Fibroblast of skin of left quadriceps (primary cell): Measurements from ENCODE around the gene SLC35G4.
"Not testable (repeated sequence)": the region's sequence is repeated elsewhere in the genome, so short reads cannot be mapped to it uniquely, and the experiment has no call there.

Experiments
- DNase-seq, 2 experiments: peaks; one replicate each; pipeline ENCODE4 v3.0.0-alpha.2; 2013; ENCODE audit warnings: low read depth in 2 of 2

The SLC35G4 gene

GRCh38 chr18:11609488-11609887 is at the start of gene SLC35G4:
Gene SLC35G4 (plus strand): TSS chr18:11609596. CDS start chr18:11609596, 0 bp downstream.
- DNase-seq = not testable (repeated sequence)

DNA sequence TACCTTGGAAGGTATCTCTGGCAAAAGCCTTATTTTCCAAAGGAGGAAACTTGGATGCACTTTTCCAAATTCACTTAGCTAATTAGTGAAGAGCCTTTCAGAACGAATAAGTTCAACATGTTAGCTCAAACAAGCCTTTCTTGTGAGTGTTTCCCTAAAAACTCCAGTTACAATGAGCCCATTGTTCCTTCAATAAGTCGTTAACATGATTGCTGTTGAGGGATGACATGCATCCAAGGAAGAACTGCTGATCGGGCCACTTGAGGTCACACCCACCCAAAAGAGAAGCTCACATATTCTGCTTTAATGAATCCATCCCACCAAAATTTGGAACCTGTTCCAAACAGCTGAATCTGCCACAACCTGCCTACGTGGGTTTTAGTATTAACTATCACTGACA is 48.1 kb upstream of the SLC35G4 start:
- no peak for DNase-seq

- DNase-seq = no peak
Measured at GRCh38 chr18:11565716-11566115, 43.7 kb upstream of the SLC35G4 start.

DNA sequence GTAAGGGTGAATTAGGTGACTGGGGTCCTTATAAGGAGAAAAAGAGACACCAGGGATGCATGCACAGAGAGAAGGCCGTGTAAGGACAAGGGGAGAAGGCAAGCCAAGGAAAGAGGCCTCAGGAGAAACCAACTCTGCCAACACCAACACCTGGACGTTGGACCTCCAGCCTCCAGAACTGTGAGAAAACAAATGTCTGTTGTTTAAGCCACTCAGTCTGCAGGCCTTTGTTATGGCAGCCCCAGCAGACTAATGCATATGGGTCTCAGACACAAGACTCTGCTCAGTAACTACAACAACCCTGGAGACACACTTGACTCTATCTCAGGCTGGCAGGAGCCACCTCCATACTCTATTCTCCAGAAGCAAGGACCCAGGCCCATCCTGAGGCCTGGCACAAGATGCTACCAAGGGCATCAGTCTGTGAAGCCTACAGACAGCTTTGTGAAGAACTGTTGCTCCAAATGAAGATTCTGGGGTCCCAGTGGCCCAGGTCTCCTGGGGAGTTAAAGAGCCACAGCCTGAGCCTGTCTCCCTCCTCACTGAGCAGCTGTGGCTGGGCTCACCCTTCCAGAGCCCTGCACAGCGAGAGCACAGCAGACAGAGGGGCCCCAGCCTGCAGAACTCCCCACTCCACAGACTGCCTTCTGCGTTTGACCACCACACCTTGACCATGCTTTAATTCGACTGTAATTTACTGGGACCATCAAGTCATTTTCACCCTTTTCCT is 43.0 kb upstream of the SLC35G4 start:
- DNase-seq = no peak

DNA sequence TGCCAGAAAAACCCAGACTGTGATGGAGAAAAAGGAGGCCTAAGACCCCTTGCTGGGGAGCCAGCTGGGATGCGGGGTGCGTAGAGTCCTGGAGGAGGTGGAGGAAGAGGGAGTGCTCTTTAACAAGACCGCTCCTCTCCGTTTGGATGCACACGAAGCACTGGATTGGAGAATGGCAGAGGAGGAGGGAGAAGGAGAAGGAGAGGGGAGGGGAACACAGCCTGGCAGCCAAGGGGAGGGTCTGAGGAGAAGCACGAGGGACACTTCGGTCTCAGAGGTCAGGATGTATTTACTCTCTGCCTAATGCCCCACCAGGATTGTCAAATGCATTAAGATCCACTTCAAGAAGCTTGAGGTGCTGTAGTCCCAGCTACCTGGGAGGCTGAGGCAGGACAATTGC is 42.0 kb upstream of the SLC35G4 start:
- DNase-seq = no peak

GRCh38 chr18:11570073-11570588 is 39.3 kb upstream of the SLC35G4 start:
- no peak for DNase-seq

- peak; percentile 17 to 33 for DNase-seq
Measured at GRCh38 chr18:11570769-11571412, 38.5 kb upstream of the SLC35G4 start.

- DNase-seq = no peak
Measured at GRCh38 chr18:11572201-11572600, 37.2 kb upstream of the SLC35G4 start.

GRCh38 chr18:11574545-11574944 is 34.9 kb upstream of the SLC35G4 start:
- DNase-seq = no peak

DNA sequence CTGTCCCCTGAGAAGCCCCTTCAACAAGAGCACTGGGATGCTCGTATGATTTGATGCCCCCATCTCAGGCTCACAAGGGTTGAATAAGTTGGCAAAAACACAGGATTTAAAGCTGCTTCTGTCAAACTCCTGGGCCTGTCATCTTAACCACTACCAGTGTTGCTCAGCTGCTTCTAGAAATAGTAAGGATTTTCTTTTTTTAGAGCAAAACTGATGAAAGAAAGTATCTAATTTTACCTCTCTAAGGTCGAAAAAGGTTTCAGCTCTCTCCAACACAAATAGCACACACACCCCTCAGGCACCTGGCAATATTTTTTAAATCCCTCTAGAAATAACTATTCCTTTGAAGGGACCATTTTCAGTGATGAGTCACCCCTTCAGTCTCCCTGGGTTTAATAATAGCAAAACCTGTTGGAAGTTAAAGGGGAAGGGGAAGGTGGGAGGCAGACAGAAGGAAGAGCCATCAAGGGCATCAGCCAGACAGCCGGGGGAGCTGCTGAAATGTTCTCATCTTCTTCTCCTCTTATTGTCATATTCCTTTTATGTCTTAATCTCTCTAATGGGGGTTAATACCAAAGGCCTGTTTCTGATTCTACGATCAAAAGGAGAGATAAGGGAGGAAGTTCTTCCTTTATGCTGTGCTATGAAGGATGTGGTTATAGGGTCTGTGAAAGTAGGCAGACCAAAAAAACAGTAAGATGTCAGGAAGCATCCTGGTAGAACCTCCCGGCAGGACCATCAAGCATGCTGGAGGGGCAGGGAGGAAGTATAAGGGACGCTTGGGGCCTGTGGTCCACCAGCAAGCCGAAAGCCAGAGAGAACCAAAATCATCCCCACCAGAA is 31.9 kb upstream of the SLC35G4 start:
- no peak for DNase-seq

DNA sequence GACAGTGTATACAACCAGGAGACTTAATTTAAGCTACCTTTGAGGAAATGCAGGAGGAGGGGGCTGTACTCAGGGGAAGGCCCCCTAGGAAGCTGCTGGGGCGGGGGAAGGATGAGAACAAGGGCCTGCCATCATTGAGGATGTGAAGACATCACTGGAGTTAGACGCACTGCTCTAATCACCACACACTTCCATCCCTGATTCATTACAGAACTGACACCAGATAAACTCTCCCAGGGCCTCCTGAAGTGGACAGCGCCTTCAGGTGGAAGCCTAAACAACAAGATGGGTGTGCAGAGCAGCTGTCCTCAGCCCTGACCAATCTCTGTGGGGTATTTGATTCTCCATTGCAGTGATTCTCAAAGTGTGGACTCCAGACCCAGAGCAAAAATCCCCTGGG is 30.6 kb upstream of the SLC35G4 start:
- DNase-seq = no peak

DNA sequence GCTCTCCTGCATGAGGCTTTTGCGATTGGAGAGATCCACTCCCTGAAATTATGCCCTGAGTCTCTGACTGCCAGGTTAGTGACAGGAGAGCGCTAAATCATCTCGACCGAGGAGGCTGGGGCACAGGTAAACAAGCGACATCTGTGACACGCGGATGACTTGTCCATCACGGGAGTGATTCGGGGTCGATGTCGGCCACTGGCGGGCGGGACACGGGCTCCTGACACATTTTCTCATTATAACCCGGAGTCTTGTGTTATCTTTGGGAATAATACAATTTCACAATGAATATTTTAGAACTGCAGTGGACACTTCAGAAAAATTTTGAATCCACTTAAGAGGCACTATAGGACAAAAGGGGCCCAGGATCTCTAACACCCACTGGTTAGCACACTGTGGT is 29.5 kb upstream of the SLC35G4 start:
- no peak for DNase-seq

DNA sequence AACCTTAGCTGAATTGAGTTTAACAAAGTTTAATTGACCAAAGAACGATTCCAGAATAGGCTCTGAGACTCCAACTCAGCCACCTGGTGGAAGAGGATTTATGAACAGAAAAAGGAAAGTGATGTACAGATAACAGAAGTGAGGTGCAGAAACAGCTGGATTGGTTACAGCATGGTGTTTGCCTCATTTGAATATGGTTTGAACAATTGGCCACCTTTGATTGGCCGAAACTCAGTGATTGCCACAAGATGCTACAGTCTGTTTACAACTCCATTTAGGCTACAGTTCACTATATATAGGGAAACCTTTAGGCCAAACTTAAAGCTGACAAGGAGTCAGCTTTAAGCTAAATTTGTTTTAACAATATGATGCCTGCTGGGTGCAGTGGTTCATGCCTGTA is 28.1 kb upstream of the SLC35G4 start:
- no peak for DNase-seq

GRCh38 chr18:11585596-11585995 is 23.8 kb upstream of the SLC35G4 start:
- no peak for DNase-seq

DNA sequence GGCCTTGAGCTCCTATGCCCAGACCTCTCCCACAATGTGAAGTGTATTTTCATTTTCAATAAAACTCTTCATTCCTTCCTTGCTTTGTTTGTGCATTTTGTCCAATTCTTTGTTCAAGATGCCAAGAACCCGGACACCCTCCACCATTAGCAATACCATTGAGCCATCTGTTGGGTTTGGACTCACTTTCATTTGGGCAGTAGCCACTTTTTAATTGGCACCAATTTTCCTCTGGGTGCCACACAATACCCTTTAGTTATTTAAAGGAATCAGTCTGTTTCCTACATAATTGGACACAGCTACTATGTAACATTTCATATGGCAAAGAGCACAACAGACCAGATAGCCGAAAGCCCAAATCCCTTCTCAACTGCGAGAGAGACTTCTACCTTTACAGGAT is 22.5 kb upstream of the SLC35G4 start:
- DNase-seq = no peak

DNA sequence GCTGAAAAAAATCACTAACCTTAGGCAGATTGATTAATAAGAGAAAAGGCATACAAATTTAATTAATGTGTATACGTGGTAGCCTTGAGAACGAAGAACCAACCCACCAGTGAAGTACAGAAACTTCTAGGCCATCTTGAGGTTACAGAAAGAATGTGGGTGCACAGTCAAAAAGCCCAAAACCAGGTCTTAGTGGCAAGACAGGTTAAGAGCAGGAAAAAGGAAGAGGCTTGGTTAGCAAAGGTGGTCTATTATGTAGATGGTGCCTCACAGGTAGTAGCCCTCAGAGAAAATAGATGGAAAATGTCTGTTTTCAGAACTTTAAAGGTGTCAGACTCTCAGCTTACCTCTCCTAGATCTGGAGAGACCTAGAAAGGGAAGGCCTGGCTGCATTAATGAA is 22.0 kb upstream of the SLC35G4 start:
- DNase-seq = no peak

DNA sequence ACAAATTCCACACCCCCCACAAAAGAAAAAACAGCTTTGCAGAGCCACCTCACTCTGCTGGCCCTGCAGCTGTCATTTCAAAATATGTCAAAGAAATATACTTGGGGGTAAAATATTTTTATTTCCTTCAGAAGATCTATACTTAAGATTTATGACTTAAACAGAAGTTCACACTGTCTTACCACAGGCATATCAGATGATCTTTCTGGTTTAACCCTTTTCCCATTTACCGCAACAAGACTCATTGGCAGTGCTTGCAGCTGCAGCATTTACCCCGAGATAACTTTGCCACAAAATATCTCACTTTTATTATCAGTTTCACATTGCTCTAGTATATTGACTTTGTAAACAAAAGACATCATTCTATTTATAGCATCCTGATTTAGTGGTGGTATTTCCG is 21.6 kb upstream of the SLC35G4 start:
- DNase-seq = no peak

DNA sequence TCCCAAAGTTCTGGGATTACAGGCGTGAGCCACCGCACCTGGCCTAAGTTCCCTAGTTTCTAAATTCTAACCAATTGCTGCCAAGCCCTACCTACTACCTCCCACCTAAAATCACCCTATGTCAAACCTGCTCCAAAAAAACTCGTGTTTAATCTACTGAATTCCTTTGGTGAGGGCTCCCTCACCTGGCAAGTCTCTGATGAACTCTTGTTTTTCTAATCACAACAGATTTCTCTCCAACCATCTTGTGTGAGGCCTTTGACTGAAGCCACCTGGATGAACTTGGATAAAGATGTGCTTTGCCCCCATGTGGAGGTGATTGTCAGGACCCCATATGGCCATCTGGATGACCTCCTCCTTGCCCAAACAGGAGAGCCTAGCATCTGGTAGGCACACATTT is 17.4 kb upstream of the SLC35G4 start:
- no peak for DNase-seq

DNA sequence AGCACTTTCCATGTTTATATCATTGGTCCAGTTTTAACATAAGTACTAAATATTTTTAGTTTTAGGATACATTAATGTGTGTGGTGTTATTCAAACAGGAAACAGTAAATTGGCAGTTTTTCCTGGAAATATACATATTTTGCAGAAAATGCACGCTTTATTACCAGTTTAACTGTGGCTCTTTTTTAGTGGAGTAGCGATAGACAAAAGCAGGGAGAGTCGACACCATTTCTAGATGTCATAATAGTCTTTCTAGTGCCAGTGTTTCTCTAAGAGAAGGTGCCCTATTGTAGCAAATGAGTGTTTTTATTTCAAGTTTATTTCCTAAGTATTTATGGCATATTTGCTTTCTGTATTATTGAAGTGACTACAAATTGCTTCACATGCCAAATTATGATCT is 9.1 kb upstream of the SLC35G4 start:
- no peak for DNase-seq

DNA sequence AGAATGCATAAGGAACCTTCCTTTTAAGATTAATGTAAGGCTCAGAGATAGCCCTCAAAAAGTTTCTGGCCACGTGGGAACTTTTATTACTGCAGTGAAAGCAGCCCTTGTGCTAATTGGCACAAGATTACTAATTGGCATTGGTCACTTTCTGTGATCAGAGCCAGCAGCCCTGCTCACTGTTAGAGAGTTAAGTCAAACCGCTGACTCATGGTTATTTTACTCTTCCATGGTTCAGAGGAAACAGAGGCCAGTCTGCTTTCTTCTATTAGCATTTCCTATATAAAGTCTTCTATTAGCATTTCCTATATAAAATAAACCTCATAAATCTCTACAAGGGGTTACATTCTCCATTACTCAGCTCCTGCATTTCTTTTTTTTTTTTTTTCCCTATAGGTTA is 1.5 kb upstream of the SLC35G4 start:
- DNase-seq = no peak

GRCh38 chr18:11608618-11609017 is 778 bp upstream of the SLC35G4 start:
- not testable (repeated sequence) for DNase-seq

DNA sequence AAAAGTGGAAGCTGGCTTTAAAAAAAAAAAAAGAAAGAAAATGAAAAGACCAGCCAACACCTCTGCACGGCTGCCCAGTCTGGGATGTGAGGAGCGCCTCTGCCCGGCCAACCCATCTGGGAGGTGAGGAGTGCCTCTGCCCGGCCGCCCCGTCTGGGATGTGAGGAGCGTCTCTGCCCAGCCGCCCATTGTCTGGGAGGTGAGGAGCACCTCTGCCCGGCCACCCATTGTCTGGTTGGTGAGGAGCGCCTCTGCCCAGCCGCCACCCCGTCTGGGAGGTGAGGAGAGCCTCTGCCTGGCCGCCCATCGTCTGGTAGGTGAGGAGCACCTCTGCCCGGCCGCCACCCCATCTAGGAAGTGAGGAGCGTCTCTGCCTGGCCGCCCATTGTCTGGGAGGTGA is 3.7 kb downstream of the SLC35G4 start:
- not testable (repeated sequence) for DNase-seq
